ENCODE data around the gene ATP13A2. TPM values are rescaled to one million over a fixed set of nuclear protein-coding genes. Genes with fewer than 3 reads are reported as not detected.

The ATP13A2 gene
- total RNA-seq, 3 donors from 2014 or later, result 48.0 to 55.1 (median 48.3) TPM

GRCh38 chr1:17045634-17046333, 34.1 kb upstream of the ATP13A2 start:
- DNase-seq (no peak), ATAC-seq (no peak)
- H3K27me3 Mint-ChIP-seq (ENCODE audit: low read depth), result no peaks in the 10 kb centered on the region
- no peaks in the 10 kb centered on the region for H3K9me3 Mint-ChIP-seq
- H3K4me1 Mint-ChIP-seq (ENCODE audit: low read depth), result peaks cover 7% of the 10 kb centered on the region
- no peak overlapping the region for H3K4me3 Mint-ChIP-seq
- peaks cover 16% of the 10 kb centered on the region for H3K36me3 Mint-ChIP-seq (ENCODE audit: insufficient read depth)

- Mint-ChIP-seq H3K9me3 (no peaks in the 10 kb centered on the region), H3K27me3 (ENCODE audit: low read depth) (no peaks in the 10 kb centered on the region), H3K36me3 (ENCODE audit: insufficient read depth) (peaks cover 15% of the 10 kb centered on the region), H3K4me1 (ENCODE audit: low read depth) (peaks cover 7% of the 10 kb centered on the region), H3K4me3 (no peak overlapping the region)
- DNase-seq, result no peak
- ATAC-seq, result no peak
Measured at GRCh38 chr1:17045150-17045549, 33.4 kb upstream of the ATP13A2 start.

GRCh38 chr1:17043676-17044075, 31.9 kb upstream of the ATP13A2 start:
- ATAC-seq, result no peak
- no peaks in the 10 kb centered on the region for H3K9me3 Mint-ChIP-seq
- H3K27me3 Mint-ChIP-seq (ENCODE audit: low read depth), result no peaks in the 10 kb centered on the region
- no peak for DNase-seq
- peaks cover 7% of the 10 kb centered on the region for H3K4me1 Mint-ChIP-seq (ENCODE audit: low read depth)
- H3K36me3 Mint-ChIP-seq (ENCODE audit: insufficient read depth), result peaks cover 17% of the 10 kb centered on the region
- H3K4me3 Mint-ChIP-seq, result no peak overlapping the region

GRCh38 chr1:17040135-17040534, 28.4 kb upstream of the ATP13A2 start:
- H3K27me3 Mint-ChIP-seq (ENCODE audit: low read depth), result no peaks in the 10 kb centered on the region
- no peak for DNase-seq
- H3K36me3 Mint-ChIP-seq (ENCODE audit: insufficient read depth), result peaks cover 15% of the 10 kb centered on the region
- no peak overlapping the region for H3K4me3 Mint-ChIP-seq
- ATAC-seq, result no peak
- H3K9me3 Mint-ChIP-seq, result no peaks in the 10 kb centered on the region
- peaks cover 4% of the 10 kb centered on the region for H3K4me1 Mint-ChIP-seq (ENCODE audit: low read depth)

- no peak for ATAC-seq
- no peaks in the 10 kb centered on the region for H3K9me3 Mint-ChIP-seq
- peaks cover 4% of the 10 kb centered on the region for H3K4me1 Mint-ChIP-seq (ENCODE audit: low read depth)
- H3K4me3 Mint-ChIP-seq, result no peak overlapping the region
- DNase-seq, result no peak
- H3K27me3 Mint-ChIP-seq (ENCODE audit: low read depth), result no peaks in the 10 kb centered on the region
- peaks cover 16% of the 10 kb centered on the region for H3K36me3 Mint-ChIP-seq (ENCODE audit: insufficient read depth)
Measured at GRCh38 chr1:17039522-17039921, 27.8 kb upstream of the ATP13A2 start.

GRCh38 chr1:17033481-17033880, 21.8 kb upstream of the ATP13A2 start:
- H3K27me3 Mint-ChIP-seq (ENCODE audit: low read depth), result no peaks in the 10 kb centered on the region
- peaks cover 4% of the 10 kb centered on the region for H3K4me1 Mint-ChIP-seq (ENCODE audit: low read depth)
- H3K9me3 Mint-ChIP-seq, result no peaks in the 10 kb centered on the region
- no peak overlapping the region for H3K4me3 Mint-ChIP-seq
- ATAC-seq, result no peak
- DNase-seq, result no peak
- H3K36me3 Mint-ChIP-seq (ENCODE audit: insufficient read depth), result peaks cover 14% of the 10 kb centered on the region

GRCh38 chr1:17032741-17033140, 21.0 kb upstream of the ATP13A2 start:
- no peaks in the 10 kb centered on the region for H3K4me1 Mint-ChIP-seq (ENCODE audit: low read depth)
- no peaks in the 10 kb centered on the region for H3K9me3 Mint-ChIP-seq
- no peak for DNase-seq
- H3K36me3 Mint-ChIP-seq (ENCODE audit: insufficient read depth), result peaks cover 21% of the 10 kb centered on the region
- no peak for ATAC-seq
- no peak overlapping the region for H3K4me3 Mint-ChIP-seq
- no peaks in the 10 kb centered on the region for H3K27me3 Mint-ChIP-seq (ENCODE audit: low read depth)

GRCh38 chr1:17031436-17031835, 19.7 kb upstream of the ATP13A2 start:
- H3K36me3 Mint-ChIP-seq (ENCODE audit: insufficient read depth), result peaks cover 30% of the 10 kb centered on the region
- ATAC-seq, result no peak
- H3K9me3 Mint-ChIP-seq, result no peaks in the 10 kb centered on the region
- no peaks in the 10 kb centered on the region for H3K27me3 Mint-ChIP-seq (ENCODE audit: low read depth)
- no peak for DNase-seq
- H3K4me3 Mint-ChIP-seq, result no peak overlapping the region
- no peaks in the 10 kb centered on the region for H3K4me1 Mint-ChIP-seq (ENCODE audit: low read depth)

- H3K4me3 Mint-ChIP-seq, result no peak overlapping the region
- ATAC-seq (no peak), DNase-seq (no peak)
- no peaks in the 10 kb centered on the region for H3K4me1 Mint-ChIP-seq (ENCODE audit: low read depth)
- H3K36me3 Mint-ChIP-seq (ENCODE audit: insufficient read depth), result peaks cover 30% of the 10 kb centered on the region
- no peaks in the 10 kb centered on the region for H3K27me3 Mint-ChIP-seq (ENCODE audit: low read depth)
- H3K9me3 Mint-ChIP-seq, result no peaks in the 10 kb centered on the region
Measured at GRCh38 chr1:17030206-17030605, 18.5 kb upstream of the ATP13A2 start.

GRCh38 chr1:17028662-17029188, 17.0 kb upstream of the ATP13A2 start:
- Mint-ChIP-seq H3K9me3 (no peaks in the 10 kb centered on the region), H3K36me3 (ENCODE audit: insufficient read depth) (peaks cover 33% of the 10 kb centered on the region), H3K27me3 (ENCODE audit: low read depth) (no peaks in the 10 kb centered on the region), H3K4me1 (ENCODE audit: low read depth) (no peaks in the 10 kb centered on the region), H3K4me3 (no peak overlapping the region)
- no peak for DNase-seq
- ATAC-seq, result no peak

- no peaks in the 10 kb centered on the region for H3K4me1 Mint-ChIP-seq (ENCODE audit: low read depth)
- no peak for ATAC-seq
Measured at GRCh38 chr1:17027900-17028299, 16.2 kb upstream of the ATP13A2 start.

GRCh38 chr1:17027403-17027802, 15.7 kb upstream of the ATP13A2 start:
- Mint-ChIP-seq H3K4me3 (no peak overlapping the region), H3K4me1 (ENCODE audit: low read depth) (no peaks in the 10 kb centered on the region), H3K9me3 (no peaks in the 10 kb centered on the region), H3K36me3 (ENCODE audit: insufficient read depth) (peaks cover 35% of the 10 kb centered on the region), H3K27me3 (ENCODE audit: low read depth) (no peaks in the 10 kb centered on the region)
- DNase-seq (no peak), ATAC-seq (no peak)

More at GRCh38 chr1:17027900-17028299, 16.2 kb upstream of the ATP13A2 start:
- no peak for DNase-seq
- H3K9me3 Mint-ChIP-seq, result no peaks in the 10 kb centered on the region
- H3K4me3 Mint-ChIP-seq, result no peak overlapping the region
- peaks cover 34% of the 10 kb centered on the region for H3K36me3 Mint-ChIP-seq (ENCODE audit: insufficient read depth)
- H3K27me3 Mint-ChIP-seq (ENCODE audit: low read depth), result no peaks in the 10 kb centered on the region

GRCh38 chr1:17024721-17025120, 13.0 kb upstream of the ATP13A2 start:
- Mint-ChIP-seq H3K9me3 (no peaks in the 10 kb centered on the region), H3K27me3 (ENCODE audit: low read depth) (no peaks in the 10 kb centered on the region), H3K4me3 (no peak overlapping the region), H3K36me3 (ENCODE audit: insufficient read depth) (peaks cover 37% of the 10 kb centered on the region), H3K4me1 (ENCODE audit: low read depth) (no peaks in the 10 kb centered on the region)
- ATAC-seq (no peak), DNase-seq (no peak)

GRCh38 chr1:17023573-17023972, 11.8 kb upstream of the ATP13A2 start:
- Mint-ChIP-seq H3K27me3 (ENCODE audit: low read depth) (no peaks in the 10 kb centered on the region), H3K4me3 (no peak overlapping the region), H3K9me3 (no peaks in the 10 kb centered on the region), H3K36me3 (ENCODE audit: insufficient read depth) (peaks cover 40% of the 10 kb centered on the region), H3K4me1 (ENCODE audit: low read depth) (peaks cover 7% of the 10 kb centered on the region)
- ATAC-seq (no peak), DNase-seq (no peak)

GRCh38 chr1:17023102-17023501, 11.4 kb upstream of the ATP13A2 start:
- Mint-ChIP-seq H3K4me1 (ENCODE audit: low read depth) (peaks cover 7% of the 10 kb centered on the region), H3K4me3 (no peak overlapping the region), H3K9me3 (no peaks in the 10 kb centered on the region), H3K27me3 (ENCODE audit: low read depth) (no peaks in the 10 kb centered on the region), H3K36me3 (ENCODE audit: insufficient read depth) (peaks cover 36% of the 10 kb centered on the region)
- DNase-seq, result no peak
- ATAC-seq, result no peak

Data from activated T-cell treated with anti-CD3 and anti-CD28 coated beads, Interleukin-2, amount 50 U/mL, for 4 hours (primary cell).